GM18907 (cell line): ENCODE measurements around the gene PPARA.

Experiments used
- ATAC-seq: cut with Tn5 transposase; IDR thresholded peaks from one replicate; pipeline ENCODE4 v1.9.1; 2021; ENCODE audit warnings: mild to moderate bottlenecking, moderate library complexity; ENCODE audit not compliant: unreplicated experiment

Gene PPARA

GRCh38 chr22:46142548-46143490 lies 7.5 kb upstream of the PPARA start:
- ATAC-seq: no peak

GRCh38 chr22:46143491-46144147 lies 6.7 kb upstream of the PPARA start:
- no peak for ATAC-seq

GRCh38 chr22:46145361-46145851 lies 4.9 kb upstream of the PPARA start:
- ATAC-seq: no peak

GRCh38 chr22:46145896-46146295 lies 4.4 kb upstream of the PPARA start:
- no peak for ATAC-seq

- no peak for ATAC-seq
Observed at GRCh38 chr22:46146329-46146728, 4.0 kb upstream of the PPARA start.

GRCh38 chr22:46147061-46147460 lies 3.3 kb upstream of the PPARA start:
- ATAC-seq: no peak

GRCh38 chr22:46147471-46148267 lies 2.7 kb upstream of the PPARA start:
- ATAC-seq: no peak

GRCh38 chr22:46148336-46148735 lies 2.0 kb upstream of the PPARA start:
- ATAC-seq: no peak

GRCh38 chr22:46148816-46149511 lies 1.4 kb upstream of the PPARA start:
- ATAC-seq: no peak

GRCh38 chr22:46149512-46150033 lies 753 bp upstream of the PPARA start:
- ATAC-seq: peak; percentile 19

GRCh38 chr22:46150655-46151477 lies 540 bp downstream of the PPARA start:
- peak; percentile 31 for ATAC-seq

GRCh38 chr22:46153930-46154329 lies 3.6 kb downstream of the PPARA start:
- no peak for ATAC-seq

- ATAC-seq: no peak
Observed at GRCh38 chr22:46156031-46156430, 5.7 kb downstream of the PPARA start.

GRCh38 chr22:46158283-46158682 lies 8.0 kb downstream of the PPARA start:
- ATAC-seq: no peak

GRCh38 chr22:46159212-46159611 lies 8.9 kb downstream of the PPARA start:
- ATAC-seq: no peak

- no peak for ATAC-seq
Observed at GRCh38 chr22:46159777-46160176, 9.5 kb downstream of the PPARA start.

- ATAC-seq: no peak
Observed at GRCh38 chr22:46162285-46162684, 12.0 kb downstream of the PPARA start.

GRCh38 chr22:46162771-46163556 lies 12.6 kb downstream of the PPARA start:
- no peak for ATAC-seq

GRCh38 chr22:46163557-46163888 lies 13.2 kb downstream of the PPARA start:
- no peak for ATAC-seq
